RPMI7951 (cell line): ENCODE measurements around the gene FAAP20. TPM values are rescaled to one million over a fixed set of nuclear protein-coding genes. Genes with fewer than 3 reads are reported as not detected.

Experiments used
- DNase-seq: peaks from one replicate; pipeline ENCODE4 v3.0.0-alpha.2; 2012; ENCODE audit warnings: low read depth
- total RNA-seq: library from RNA; depleted of rRNA; stranded (reverse); fragments of >200 nt; shearing (Covaris generic); gene quantifications from 2 replicates; pipeline ENCODE4 v1.2.3, GENCODE V29; 2014

FAAP20 gene
- total RNA-seq, 1 experiment from 2014 or later = 30.3 TPM

DNA sequence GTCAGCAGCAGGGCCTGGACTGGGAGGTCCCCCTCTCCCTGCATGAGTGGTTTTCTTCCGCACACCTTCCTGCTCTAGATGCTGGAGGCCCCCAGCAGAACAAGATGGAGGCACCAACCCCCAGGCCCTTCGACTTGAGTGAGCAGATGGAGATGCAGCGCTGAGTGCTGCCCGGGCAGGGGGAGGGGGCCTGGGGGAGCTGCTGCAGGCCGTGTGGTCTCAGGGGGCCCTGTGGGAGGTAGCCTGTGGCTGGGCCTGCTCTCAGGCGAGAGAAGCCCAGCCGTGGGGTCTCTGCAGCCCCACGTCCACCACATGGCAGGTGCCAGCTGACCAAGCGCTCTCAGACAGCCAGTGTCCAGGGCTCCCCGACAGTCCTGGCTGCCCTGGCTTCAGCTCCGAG lies 1.2 kb upstream of the FAAP20 start:
- no peak for DNase-seq

DNA sequence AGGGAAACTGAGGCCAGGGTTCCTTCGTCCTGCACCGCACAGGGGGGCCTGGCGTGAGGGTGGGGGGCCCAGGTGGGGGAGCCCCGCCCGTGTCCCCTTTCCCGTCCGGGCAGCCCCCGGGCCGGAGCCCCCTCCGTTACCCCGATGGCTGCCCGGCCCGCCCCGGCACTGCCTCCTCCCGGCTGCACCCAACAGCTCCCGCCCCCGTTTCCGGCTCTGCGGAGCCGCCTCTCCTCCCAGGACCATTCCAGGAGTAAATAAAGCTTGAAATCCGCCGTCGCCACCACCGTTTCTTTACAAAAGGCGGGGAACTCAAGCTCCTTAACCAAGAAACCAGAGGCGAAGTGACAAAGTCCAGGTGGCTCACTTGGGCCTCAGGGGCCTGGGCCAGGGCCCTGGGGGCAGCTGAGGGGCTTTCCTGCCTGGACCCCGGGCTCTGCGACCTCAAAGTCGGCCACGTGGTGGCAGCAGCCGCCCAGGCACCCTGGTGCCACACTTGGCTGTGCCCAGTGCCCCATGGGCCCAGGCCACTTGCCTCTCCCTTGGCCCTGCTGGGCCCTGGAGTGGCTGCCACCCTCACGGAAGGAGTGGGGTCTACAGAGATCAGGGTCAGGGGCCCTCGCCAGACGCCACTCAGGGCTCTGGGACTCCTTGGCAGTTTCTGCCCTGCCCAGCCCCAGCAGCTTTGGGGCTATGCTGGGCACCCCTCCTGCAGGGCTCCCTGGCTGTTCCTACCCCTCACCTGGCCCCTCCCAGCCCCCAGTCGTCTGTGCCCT lies 514 bp upstream of the FAAP20 start:
- DNase-seq = peak; percentile 85

DNA sequence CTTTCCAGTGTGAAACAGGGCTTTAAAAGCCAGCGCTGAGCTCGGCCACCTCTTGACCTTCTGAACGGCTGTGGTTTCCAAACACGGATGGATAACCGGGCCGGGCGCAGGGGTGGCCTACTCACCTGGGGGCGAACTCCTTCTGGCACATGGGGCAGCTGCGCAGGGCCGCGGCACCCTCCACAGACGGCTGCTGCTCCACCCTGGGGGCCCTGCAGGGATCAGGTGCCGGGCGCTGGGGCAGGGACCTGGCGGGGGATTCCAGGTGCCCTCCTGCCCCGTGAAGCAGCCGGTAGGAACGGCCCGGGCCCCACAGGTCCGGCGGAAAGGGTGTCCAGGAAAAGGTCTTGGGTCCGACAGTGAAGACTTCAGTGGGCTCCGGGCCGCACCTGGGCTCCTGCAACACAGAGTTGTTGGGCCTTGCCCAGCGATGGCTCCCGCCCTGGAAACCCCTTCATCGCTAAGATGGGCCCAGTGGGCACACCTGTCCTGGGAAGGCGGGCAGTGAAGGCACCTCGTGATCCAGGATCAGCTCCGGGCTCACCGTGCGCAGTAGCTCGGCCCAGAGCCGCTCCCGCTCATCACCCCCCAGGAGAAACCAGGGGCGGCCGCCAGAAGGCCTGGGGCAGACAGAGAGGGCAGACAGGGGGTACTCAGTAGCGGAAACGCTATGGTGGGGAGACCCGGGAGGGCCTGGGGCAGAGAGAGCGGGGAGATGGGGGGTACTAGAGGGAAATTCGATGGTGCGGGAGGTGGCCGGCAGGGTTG lies 874 bp downstream of the FAAP20 start:
- no peak for DNase-seq

DNA sequence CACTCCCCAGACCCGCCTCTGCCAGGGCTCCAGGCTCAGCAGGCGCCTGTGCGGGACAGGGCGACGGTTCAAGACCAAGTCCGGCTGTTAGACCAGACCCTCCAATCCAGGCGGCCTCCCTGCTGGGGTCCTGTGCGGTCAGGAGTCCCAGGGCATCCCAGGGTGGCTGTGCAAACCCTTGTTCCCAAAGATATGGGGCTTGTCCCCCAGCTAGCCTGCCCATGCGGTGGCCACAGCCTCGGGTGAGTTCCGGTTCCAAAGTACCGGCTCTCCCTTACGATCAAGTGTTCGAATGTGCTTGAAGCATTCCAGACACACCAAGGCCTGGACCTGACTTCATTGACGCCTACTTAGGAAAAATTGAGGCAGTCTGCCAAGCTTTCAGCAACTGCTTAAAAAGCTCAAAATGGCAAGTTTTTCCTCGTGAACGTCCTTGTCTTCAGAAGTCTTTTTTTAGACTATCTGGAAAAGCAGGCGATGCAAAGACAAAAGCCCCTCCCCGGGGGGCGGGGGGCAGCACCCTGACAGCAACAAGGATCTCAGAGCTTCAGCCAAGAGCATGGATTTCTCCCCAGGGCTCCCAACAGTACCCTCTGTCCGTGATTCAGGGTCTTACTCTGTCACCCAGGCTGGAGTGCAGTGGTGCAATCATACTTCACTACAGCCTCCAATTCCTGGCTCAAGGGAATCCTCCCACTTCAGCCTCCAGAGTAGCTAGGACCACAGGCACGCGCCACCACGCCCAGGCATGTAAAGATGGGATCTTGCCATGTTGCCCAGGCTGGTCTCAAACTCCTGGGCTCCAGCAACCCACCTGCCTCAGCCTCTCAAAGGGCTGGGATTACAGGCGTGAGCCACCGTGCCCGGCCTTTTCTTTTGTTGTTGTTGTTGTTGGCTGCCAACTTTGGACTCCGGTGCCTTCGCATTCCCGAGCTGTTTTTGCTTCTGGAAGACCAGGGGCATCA lies 2.3 kb downstream of the FAAP20 start:
- DNase-seq = no peak

DNA sequence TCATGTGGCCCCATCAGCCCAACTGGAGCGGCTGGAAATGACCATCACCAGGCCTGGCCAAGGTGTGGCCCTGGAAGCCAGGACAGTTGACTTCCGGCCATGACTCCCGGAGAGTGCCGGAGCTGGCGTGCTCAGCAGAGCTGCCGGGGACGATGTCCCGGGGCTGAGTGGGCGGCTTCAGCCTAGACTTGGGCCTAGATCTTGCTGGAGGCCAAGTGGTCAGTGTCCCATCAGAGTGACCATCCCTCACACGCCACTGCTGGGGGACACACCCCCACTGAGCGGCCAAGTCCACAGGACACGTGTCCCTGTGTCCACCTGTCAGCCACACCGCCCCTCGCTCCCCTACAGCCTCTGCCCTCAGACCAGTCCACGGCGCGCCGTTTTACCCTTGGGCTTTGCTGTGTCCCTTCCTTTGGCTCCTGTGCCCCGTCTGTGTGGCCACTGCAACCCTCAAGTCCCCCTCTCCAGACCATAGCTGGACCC lies 4.0 kb downstream of the FAAP20 start:
- DNase-seq = no peak

DNA sequence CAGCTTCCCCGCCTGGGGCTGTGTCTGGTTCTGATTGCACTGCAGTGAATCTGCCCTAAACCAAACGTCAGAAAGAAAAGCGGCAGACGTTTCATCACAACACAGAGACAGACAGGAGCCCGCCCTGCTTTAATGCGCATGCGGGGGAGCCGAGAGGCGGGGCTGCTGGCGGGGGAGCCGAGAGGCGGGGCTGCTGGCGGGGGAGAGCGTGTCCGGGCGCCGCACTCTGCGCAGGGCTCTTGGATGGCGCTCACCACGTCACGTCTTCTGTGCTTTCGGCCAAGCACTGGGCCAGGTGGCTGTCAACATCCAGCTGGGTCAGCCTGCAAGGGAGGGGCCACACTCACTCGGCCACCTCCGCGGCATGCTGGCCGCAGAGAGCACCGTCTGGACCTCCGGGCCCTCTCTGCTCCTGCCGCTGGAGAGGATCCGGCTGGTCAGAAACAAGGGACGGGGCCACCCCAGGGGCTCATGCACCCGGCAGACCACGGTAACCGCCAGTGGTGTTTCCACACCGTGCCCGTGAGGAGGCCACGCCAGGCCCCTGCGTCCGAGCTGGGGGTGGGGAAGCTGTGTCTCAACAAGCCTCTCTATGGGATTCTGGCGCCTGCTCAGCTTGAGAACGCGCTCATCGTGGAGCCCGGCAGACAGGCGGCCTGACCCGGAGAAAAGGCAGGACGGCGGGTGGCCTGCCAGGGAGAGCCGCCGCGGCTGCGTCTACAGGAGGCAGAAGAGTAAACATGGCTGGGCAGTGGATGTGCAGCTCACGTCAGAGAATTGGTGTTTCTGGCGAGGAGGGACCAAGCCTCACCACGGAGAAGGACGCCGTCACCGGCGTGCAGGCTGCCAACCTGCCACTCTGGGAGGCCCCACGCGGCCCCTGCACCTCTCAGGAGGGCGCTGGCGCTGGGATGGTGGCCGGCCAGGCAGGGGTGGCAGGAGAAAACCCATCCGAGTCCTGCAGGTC lies 4.8 kb downstream of the FAAP20 start:
- DNase-seq = peak; percentile 96

DNA sequence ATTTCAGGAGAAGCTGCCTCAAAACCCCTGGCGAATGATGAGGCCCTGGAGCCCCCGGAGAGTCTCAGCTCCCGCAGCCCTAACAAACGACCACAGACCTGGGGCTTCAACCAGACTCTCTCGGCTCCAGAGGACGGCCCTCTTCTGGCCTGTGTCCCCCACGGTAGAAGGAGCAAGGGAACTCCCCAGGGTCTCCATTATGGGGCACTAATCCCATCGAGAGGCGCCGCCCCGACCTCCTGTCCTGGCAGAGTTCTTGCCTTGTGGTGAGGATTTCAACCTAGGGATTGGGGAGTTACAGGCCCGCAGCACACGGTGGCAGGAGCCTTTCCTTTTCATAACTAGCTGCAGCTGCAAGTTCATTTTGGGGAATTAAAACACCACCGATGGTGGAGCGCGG lies 6.2 kb downstream of the FAAP20 start:
- DNase-seq = no peak

DNA sequence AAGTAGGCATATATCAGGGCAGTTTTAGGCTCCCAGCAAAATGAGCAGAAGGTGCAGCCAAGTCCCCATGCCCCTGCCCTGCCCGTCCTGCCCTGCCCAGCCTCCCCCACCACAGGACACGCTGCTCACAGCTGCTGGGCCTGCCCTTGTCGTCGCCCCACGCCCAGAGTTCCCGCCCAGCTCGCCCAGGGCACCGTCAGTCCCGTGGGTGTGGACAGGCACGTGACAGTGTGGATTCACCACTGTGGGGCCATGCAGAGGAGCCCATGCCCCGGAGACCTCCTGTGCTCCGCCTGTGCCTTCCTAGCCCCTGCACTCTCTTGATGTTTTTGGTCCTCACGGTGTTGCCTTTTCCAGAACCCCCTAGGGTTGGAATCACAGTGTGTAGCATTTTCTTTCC lies 7.0 kb downstream of the FAAP20 start:
- no peak for DNase-seq

DNA sequence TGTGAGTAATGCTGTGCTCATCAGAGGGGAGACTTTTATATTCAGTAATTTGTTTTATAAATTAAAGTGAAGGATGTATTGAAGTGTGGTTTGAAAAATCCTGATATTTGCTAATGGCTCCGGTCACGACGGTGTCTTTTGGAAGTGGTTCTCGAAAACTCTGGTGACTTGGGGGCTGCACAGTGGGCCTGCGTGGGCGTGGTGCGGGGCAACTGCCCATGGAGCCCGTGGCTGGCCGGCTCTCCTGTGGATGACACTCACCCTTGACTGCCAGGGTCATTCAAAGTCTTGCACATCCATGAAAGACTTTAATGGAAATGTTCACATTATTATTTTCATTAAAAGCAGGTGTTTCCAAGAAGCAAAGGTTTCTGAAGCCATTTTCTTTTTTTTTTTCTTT lies 7.7 kb downstream of the FAAP20 start:
- no peak for DNase-seq

DNA sequence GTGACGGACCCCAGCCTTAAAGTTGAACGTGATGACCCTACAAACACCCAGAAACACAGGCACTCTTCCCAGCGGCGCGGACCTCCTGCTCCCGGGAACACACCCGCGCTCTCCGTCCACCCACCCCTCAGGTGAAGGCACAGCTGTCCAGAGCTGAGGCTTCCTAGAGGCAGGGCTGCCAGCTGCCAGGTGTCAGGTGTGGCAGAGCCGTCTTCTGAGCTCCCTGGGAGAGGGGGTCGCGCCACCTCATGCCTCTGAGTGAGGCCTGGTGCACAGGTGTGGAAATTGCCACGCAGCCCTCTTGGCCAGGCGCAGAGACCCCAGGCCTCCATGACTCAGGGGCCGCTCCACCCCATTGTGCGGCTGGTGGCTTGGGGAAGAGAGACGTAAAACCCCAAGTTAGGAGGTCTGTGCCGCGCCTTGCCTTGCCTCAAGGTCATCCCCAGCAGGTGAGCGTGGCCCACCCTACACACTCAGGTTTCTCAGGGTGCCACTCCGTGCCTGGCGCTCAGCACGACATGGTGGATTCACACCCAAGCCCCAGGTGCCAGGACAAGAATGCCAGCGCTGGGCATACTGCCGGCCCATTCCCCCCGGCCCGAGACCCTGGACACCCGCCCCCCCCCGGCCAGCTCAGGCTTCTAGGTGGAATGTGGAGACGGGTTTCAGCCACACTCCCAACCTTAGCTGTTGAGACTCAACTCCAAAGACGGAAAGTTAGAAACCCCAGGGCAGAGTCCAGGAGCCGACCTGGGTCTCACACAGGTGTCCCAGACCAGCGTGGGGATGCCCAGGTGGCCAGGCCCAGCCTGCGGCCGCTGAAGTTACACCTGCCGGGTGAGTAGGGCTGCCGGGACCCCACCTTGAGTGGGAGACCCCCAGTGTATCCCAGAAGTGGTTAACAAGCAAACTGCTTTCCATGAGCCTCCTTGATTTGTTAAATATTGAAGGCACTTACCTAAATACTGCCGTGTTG lies 8.4 kb downstream of the FAAP20 start:
- DNase-seq = no peak

DNA sequence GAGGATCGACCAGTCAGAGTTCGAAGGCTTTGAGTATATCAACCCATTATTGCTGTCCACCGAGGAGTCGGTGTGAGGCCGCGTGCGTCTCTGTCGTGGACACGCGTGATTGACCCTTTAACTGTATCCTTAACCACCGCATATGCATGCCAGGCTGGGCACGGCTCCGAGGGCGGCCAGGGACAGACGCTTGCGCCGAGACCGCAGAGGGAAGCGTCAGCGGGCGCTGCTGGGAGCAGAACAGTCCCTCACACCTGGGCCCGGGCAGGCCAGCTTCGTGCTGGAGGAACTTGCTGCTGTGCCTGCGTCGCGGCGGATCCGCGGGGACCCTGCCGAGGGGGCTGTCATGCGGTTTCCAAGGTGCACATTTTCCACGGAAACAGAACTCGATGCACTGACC lies 9.6 kb downstream of the FAAP20 start:
- DNase-seq = no peak

DNA sequence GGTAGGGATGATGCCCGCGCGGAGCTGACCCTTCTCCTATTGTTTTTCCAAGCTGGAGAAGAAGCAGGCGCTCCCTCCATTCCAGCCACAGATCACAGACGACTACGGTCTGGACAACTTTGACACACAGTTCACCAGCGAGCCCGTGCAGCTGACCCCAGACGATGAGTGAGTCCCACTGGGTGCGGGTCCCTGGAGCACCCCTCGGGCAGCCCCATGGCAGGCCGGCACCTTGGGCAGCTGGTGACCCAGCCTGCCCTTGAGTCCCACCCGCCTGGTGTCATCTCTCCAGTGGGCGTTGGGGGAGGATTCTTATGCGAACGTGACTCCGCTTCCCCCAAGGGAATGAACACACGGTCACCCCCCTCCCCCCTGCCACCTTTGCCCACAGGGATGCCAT lies 10.0 kb downstream of the FAAP20 start:
- no peak for DNase-seq

DNA sequence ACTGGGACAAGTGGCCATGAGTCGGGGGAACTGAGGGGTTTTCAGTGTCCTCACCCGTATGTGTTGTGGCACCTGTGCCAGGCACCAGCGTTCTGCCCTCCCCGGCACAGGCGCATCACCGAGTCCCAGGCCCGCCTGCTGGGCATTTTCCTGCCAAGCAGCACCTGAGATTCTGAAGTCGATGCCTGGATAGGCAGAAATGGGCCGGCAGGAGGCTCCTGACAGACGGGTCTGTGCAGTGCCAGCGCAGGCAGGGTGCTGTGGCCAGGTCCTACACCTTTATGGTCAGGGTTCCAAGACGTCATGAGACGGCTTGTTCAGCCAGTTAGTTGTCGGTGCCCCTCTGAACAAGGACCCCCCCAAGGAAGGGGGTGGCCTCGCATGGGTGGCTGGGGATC lies 10.6 kb downstream of the FAAP20 start:
- DNase-seq = no peak

DNA sequence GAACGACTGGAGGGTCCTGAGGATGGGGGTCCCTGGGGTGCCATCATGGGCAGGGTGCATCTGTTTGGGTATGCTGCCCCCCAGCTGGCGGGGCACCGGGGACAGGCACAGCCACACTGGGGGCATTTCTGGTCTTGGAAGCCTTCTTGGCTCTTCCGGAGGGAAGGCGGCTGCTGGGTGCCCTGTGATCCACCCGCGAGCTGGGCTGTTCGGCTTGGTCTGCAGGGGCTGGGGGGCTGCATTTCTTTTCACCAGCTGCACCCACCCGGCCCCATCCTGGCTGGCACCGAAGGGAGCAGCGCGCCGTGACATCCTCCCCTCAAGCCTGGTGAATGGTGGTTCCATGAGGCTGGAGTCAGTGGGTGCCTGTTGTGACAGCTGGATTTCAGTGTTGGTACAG lies 12.2 kb downstream of the FAAP20 start:
- DNase-seq = no peak

DNA sequence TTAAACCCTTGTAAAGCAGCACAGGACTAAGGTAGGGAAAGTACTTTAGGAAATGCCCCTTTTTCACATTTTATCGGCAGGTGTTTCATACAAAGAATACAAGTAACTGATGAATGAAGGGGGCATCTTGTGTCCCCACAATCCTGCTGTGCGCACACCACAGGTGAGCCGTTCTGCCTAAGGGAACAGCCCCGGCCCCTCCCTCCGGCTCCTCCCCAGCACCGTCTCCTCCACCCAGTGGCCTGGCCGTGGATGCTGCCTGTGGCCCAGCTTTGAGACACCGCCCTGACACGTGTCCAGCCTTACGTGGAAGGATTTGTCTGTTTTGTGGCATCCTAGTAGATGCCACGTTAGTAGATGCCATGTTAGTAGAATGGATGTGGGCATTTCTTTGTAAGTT lies 12.8 kb downstream of the FAAP20 start:
- no peak for DNase-seq

DNA sequence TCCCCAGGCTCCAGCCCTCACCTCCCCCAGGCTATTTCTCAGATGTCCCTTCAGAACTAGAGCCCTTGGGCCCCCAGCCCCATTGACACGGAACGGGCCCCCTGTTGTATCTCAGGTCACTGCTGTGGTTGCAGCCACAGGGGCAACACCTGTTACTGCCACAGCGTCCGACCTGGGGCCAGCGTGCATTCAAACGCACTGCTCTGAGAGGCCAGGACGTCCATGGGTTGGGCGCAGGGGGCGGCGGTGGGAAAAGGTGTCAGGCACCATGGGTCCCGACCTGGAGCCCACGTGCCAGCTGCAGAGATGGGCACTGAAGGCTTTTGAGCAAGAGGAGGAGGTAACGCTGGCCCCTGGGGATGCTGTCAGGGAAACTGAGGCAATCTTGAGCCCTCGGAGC lies 13.3 kb downstream of the FAAP20 start:
- no peak for DNase-seq

DNA sequence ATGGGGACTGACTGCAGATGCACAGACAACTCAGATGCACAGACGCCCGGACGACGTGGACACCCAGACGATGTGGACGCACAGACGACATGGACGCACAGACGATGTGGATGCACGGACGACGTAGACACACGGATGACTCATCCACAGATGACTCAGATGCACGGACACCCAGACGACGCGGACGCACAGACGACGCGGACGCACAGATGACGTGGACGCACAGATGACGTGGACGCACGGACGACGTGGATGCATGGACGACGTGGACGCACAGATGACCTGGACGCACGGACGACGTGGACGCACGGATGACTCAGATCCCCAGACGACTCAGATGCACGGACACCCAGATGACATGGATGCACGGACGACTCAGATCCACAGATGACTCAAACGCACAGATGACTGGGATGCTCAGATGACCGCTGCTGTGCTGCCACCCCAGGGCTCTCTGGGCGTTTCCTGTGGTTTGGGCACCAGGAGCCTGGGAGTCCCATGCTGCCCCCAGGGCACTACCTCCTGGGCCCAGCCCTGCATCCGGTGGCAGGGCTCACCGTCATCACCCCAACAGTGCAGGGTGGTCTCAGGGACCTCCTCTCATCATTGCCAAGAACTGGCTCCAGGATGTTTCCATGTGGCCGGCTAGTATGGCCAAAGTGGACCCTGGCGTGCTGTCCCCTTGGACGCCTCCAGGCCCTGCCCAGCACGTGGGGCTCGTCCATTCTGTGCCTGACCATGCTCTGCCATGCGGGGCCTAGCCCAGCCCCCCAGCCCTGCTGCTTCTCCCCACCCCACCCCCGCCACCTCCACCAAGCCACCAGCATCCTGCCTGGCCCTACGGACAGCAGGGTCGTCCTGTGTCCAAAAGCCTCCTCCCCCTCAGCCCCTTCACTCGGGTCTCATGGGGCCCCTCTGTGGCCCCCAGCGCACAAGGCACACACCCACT lies 14.0 kb downstream of the FAAP20 start:
- peak; percentile 97 for DNase-seq

DNA sequence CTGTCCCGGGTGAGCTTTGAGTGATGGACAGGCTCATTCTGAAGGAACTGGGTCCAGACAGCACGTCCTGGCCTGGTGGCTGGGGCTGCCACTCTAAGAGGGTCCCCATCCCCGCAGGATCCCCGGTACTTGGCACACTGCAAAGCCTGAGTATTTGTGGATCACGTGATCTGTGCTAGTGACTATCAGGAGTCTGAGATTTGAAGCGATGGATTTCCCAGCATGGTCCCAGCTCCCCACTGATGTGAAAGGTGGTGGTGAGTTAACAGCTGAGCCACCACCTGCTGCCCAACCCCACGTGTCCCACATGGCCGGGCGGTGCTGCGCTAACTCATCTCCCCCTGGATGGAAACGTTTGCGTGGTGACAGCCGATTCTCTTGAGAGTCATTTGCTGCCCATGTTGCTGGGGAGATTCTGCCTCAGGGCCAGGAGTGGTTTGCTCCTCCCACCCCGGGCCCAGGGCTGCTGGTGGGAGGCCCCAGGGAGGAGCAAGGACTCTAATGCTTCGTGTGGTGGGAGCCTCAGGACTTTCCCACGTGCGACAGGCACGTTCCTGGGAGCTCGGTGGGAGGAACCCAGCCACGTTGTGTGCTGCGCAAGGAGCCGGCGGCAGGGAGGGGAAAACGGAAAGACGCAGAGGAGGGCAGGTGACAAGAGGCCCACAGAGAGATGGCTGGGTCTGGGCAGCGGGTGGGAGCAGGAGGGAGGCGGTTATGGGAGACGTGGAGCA lies 15.1 kb downstream of the FAAP20 start:
- DNase-seq = no peak
